Measurements from ENCODE around the gene CUX1. TPM values are rescaled to one million over a fixed set of nuclear protein-coding genes. Genes with fewer than 3 reads are reported as not detected.

CUX1 gene
- polyA plus RNA-seq, 1 experiment: 29.7 TPM

DNA sequence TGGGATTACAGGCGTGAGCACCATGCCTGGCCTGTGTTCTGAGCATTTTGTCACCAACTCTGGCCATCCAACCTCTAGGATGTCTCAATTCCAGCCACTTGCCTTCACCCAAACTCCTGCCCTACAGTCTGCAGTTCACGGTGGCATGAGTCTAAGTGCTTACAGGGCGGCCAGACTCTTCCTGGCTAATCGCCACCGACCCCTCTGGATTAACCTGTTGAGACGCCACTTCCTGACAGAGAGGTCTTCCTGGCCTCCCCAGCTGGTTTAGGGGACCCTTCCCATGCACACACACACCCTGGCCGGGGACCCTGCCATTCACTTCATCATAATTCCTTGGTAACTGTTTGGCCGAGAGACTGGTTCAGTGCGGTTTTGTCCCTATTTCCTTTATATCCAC, 257.7 kb downstream of the CUX1 start:
- Histone ChIP-seq H3K4me3 (ENCODE audit: low read depth, low read length) (no peak overlapping the region), H3K9me3 (ENCODE audit: control insufficient read depth, insufficient read depth, low read length) (peaks cover 9% of the 10 kb centered on the region; the same call in 1 of the 2 replicates), H3K27me3 (ENCODE audit: control insufficient read depth, insufficient read depth, low read length) (no peaks in the 10 kb centered on the region), H3K27ac (ENCODE audit: low read depth, low read length) (no peak overlapping the region)
- TF ChIP-seq, protein P1, sequence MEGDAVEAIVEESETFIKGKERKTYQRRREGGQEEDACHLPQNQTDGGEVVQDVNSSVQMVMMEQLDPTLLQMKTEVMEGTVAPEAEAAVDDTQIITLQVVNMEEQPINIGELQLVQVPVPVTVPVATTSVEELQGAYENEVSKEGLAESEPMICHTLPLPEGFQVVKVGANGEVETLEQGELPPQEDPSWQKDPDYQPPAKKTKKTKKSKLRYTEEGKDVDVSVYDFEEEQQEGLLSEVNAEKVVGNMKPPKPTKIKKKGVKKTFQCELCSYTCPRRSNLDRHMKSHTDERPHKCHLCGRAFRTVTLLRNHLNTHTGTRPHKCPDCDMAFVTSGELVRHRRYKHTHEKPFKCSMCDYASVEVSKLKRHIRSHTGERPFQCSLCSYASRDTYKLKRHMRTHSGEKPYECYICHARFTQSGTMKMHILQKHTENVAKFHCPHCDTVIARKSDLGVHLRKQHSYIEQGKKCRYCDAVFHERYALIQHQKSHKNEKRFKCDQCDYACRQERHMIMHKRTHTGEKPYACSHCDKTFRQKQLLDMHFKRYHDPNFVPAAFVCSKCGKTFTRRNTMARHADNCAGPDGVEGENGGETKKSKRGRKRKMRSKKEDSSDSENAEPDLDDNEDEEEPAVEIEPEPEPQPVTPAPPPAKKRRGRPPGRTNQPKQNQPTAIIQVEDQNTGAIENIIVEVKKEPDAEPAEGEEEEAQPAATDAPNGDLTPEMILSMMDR (IDR thresholded peaks at IDR 0.05; ENCODE audit: low read depth, low read length): no peak
- ChIA-PET CTCF (no interaction called here), POLR2A (no interaction called here)
- no peak for DNase-seq (ENCODE audit: low read depth, low spot score)

DNA sequence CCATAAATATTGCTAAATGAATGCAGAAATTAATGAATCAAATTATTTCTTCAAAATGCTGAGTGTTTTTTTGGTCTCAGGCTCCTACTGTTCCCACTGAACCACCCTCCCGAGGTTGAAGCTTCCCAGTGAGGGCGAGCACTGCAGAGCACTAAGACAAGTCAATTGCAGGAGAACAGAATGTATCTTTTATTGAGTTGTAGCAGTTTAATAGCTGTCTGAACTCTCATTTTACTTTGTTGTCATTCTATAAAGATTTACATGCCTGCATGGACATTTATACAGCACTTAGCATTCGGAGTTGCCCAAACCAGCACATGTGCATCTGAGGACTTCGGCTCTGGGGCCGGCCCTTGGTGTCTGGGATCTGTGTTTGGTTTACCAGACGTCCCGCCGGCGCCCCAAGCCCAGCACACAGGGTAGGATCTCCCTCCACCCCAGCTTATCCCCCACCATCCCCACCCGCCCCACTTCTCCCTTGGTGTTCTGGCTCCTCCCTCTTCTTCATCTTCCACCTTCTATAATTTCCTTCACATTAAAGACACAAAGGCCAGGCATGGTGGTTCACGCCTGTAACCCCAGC, 258.2 kb downstream of the CUX1 start:
- H3K27ac ChIP-seq (ENCODE audit: low read depth, low read length): no peak overlapping the region
- TF ChIP-seq, protein P1 (IDR thresholded peaks at IDR 0.05; ENCODE audit: low read depth, low read length): no peak
- DNase-seq (ENCODE audit: low read depth, low spot score): no peak
- CTCF ChIA-PET: no interaction called here
- POLR2A ChIA-PET: no interaction called here
- H3K27me3 ChIP-seq (ENCODE audit: control insufficient read depth, insufficient read depth, low read length): no peaks in the 10 kb centered on the region
- H3K4me3 ChIP-seq (ENCODE audit: low read depth, low read length): no peak overlapping the region
- H3K9me3 ChIP-seq (ENCODE audit: control insufficient read depth, insufficient read depth, low read length): peaks cover 13% of the 10 kb centered on the region; the same call in 1 of the 2 replicates

DNA sequence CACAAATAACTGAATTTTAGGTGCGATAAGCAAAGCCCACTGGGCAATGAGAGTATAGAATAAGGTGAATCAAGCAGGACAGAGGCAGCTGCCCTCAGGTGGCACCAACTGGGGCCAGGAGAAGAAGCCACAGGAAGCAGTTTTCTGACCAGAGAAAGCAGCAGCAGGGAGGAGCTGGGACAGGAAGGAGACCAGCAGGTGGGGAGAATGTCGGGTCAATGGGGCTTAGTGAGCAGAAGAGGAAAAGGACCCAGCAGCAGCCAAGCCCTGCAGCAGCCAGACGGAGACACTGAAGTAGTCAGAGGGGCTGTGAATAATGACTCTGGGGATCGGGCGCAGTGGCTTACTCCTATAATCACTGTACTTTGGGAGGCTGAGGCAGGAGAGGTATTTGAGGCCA, 259.7 kb downstream of the CUX1 start:
- TF ChIP-seq, protein P1 (IDR thresholded peaks at IDR 0.05; ENCODE audit: low read depth, low read length): no peak
- no peaks in the 10 kb centered on the region for H3K27me3 ChIP-seq (ENCODE audit: control insufficient read depth, insufficient read depth, low read length)
- POLR2A ChIA-PET: no interaction called here
- H3K4me3 ChIP-seq (ENCODE audit: low read depth, low read length): no peak overlapping the region
- CTCF ChIA-PET: interaction anchor here (0.8 to 0.9 kb wide), 2 partner anchors 9 to 12 kb away, joined by 3 to 4 read pairs; no protein-coding TSS in a partner anchor
- H3K27ac ChIP-seq (ENCODE audit: low read depth, low read length): no peak overlapping the region
- no peak for DNase-seq (ENCODE audit: low read depth, low spot score)
- peaks cover 14% of the 10 kb centered on the region for H3K9me3 ChIP-seq (ENCODE audit: control insufficient read depth, insufficient read depth, low read length)

DNA sequence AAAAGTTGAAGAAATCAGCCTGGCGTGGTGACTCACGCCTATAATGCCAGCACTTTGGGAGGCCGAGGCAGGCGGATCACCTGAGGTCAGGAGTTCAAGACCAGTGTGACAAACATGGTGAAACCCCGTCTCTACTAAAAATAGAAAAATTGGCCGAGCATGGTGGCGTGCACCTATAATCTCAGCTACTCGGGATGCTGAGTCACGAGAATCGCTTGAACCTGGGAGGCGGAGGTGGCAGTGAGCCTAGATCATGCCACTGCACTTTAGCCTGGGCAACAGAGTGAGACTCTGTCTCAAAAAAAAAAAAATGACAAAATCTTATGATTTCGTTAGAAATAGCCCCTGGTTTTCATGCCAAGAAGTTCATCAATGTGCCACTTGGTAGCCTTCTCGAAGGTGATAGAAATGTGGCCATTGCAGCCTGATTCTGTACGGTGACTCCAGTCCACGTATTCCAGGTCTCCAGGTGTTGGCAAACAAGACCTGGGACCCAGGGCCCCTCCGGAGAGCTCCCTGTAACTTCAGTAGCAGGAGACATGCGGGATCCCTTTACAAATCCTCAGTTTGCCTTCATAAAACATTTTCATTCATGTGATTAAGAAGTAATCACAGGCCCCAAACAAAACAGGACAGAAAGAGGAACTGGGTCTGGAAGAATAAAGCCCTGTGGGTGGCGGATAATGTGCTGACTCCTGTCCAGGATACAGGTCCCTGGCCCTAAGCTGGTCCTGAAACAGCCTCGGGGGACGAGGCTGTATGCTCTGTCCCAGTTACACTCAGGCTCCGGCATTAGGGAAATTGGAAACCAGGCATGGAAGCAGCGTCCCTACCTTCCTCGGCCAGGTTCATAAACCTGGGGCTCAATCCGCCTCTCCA, 262.0 kb downstream of the CUX1 start:
- ChIA-PET CTCF (no interaction called here), POLR2A (no interaction called here)
- Histone ChIP-seq H3K27ac (ENCODE audit: low read depth, low read length) (no peak overlapping the region), H3K4me3 (ENCODE audit: low read depth, low read length) (no peak overlapping the region), H3K27me3 (ENCODE audit: control insufficient read depth, insufficient read depth, low read length) (no peaks in the 10 kb centered on the region), H3K9me3 (ENCODE audit: control insufficient read depth, insufficient read depth, low read length) (peaks cover 20% of the 10 kb centered on the region)
- TF ChIP-seq, protein P1 (IDR thresholded peaks at IDR 0.05; ENCODE audit: low read depth, low read length): no peak
- no peak for DNase-seq (ENCODE audit: low read depth, low spot score)

DNA sequence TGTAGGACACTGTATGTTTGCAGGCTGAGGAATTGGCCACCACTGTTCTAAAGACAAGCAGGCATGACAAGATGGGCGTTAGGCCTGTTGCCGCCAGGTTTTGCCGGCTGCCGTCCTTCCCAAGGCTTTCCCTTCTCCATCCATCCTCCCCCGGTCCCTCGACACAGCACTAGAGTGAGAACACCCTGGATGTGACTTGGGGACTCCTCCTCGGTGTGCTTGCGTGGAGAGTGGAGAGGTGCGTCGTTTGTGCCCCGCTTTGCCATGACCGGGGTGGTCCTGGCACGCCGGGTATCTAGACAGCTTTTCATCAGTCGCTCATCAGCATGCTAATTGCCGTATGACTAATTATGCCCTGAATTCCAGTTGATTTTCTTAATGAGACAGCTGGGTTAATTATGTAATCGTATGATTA, 262.6 kb downstream of the CUX1 start:
- Histone ChIP-seq H3K4me3 (ENCODE audit: low read depth, low read length) (no peak overlapping the region), H3K27ac (ENCODE audit: low read depth, low read length) (no peak overlapping the region), H3K27me3 (ENCODE audit: control insufficient read depth, insufficient read depth, low read length) (no peaks in the 10 kb centered on the region), H3K9me3 (ENCODE audit: control insufficient read depth, insufficient read depth, low read length) (peaks cover 20% of the 10 kb centered on the region)
- TF ChIP-seq, protein P1 (IDR thresholded peaks at IDR 0.05; ENCODE audit: low read depth, low read length): no peak
- ChIA-PET POLR2A (no interaction called here), CTCF (no interaction called here)
- DNase-seq (ENCODE audit: low read depth, low spot score): no peak

Data from AG04450 (cell line).